T-helper 1 cell treated with Interleukin-12 subunit alpha and Interleukin-12 subunit beta and Interleukin-4 antibody, amounts not matched to agents 30 μg/mL and 1 μg/mL, for 36 hours (primary cell): ENCODE data around the gene ECSCR.
"Not testable (repeated sequence)": the region's sequence is repeated elsewhere in the genome, so short reads cannot be mapped to it uniquely, and the experiment has no call there.

Source experiments
- H3K27ac Mint-ChIP-seq: one replicate; pipeline ENCODE4 v1.8.0; 2021; ENCODE audit warnings: mild to moderate bottlenecking, mixed read lengths
- H3K27me3 Mint-ChIP-seq: one replicate; pipeline ENCODE4 v1.8.0; 2021; ENCODE audit warnings: low read depth, mixed read lengths
- H3K36me3 Mint-ChIP-seq: one replicate; pipeline ENCODE4 v1.8.0; 2021; ENCODE audit warnings: low read depth, mixed read lengths
- H3K4me1 Mint-ChIP-seq: one replicate; pipeline ENCODE4 v1.8.0; 2021; ENCODE audit warnings: low read depth, mixed read lengths
- H3K4me3 Mint-ChIP-seq: one replicate; pipeline ENCODE4 v1.8.0; 2021; ENCODE audit warnings: mild to moderate bottlenecking, moderate library complexity, mixed read lengths
- H3K9me3 Mint-ChIP-seq: one replicate; pipeline ENCODE4 v1.8.0; 2021; ENCODE audit warnings: mixed read lengths

ECSCR gene, protein sequence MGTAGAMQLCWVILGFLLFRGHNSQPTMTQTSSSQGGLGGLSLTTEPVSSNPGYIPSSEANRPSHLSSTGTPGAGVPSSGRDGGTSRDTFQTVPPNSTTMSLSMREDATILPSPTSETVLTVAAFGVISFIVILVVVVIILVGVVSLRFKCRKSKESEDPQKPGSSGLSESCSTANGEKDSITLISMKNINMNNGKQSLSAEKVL

GRCh38 chr5:139462586-139463276 lies at the start of gene ECSCR:
TSS of gene ECSCR (minus strand) at chr5:139462743. CDS start at chr5:139462670, 73 bp downstream.
- no peaks in the 10 kb centered on the region for H3K27me3 Mint-ChIP-seq
- H3K36me3 Mint-ChIP-seq: no peaks in the 10 kb centered on the region
- H3K4me3 Mint-ChIP-seq: no peak within 1 kb of the TSS
- H3K27ac Mint-ChIP-seq: no peak within 1 kb of the TSS
- no peaks in the 10 kb centered on the region for H3K9me3 Mint-ChIP-seq
- H3K4me1 Mint-ChIP-seq: peaks cover 34% of the 10 kb centered on the region

DNA sequence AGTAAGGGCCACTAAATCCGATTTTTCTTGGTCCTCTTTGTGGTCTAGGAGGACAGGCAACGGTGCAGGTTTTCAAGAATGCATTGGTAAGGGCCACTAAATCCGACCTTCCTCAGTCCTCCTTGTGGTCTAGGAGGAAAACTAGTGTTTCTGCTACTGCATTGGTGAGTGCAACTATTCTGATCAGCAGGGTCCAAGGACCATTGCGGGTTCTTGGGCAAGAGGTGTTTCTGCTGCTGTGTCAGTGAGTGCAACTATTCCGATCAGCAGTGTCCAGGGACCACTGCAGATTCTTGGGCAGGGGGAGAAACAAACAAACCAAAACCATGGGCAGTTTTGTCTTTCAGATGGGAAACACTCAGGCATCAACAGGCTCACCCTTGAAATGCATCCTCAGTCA lies 42.2 kb upstream of the ECSCR start:
- not testable (repeated sequence) for H3K9me3 Mint-ChIP-seq, H3K27ac Mint-ChIP-seq, H3K36me3 Mint-ChIP-seq, H3K27me3 Mint-ChIP-seq, H3K4me3 Mint-ChIP-seq, H3K4me1 Mint-ChIP-seq

- H3K27me3 Mint-ChIP-seq, H3K4me3 Mint-ChIP-seq, H3K36me3 Mint-ChIP-seq, H3K9me3 Mint-ChIP-seq, H3K4me1 Mint-ChIP-seq, H3K27ac Mint-ChIP-seq: not testable (repeated sequence)
Observed at GRCh38 chr5:139503879-139504278, 41.3 kb upstream of the ECSCR start.

DNA sequence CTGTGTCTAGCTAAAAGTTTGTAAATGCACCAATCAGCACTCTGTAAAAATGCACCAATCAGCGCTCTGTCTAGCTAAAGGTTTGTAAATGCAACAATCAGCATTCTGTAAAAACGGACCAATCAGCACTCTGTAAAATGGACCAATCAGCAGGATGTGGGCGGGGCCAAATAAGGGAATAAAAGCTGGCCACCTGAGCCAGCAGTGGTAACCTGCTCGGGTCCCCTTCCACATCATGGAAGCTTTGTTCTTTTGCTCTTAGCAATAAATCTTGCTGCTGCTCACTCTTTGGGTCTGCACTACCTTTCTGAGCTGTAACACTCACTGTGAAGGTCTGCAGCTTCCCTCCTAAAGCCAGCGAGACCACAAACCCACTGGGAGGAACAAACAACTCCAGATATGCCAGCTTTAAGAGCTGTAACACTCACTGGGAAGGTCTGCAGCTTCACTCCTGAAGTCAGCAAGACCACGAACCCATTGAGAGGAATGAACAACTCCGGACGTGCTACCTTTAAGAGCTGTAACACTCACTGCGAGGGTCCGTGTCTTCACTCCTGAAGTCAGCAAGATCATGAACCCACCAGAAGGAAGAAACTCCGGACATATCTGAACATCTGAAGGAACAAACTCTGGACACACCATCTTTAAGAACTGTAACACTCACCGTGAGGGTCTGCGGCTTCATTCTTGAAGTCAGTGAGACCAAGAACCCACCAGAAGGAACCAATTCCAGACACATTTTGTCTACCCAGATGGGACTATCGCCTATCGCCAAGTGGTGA lies 40.7 kb upstream of the ECSCR start:
- H3K27me3 Mint-ChIP-seq, H3K9me3 Mint-ChIP-seq, H3K36me3 Mint-ChIP-seq, H3K4me3 Mint-ChIP-seq, H3K4me1 Mint-ChIP-seq, H3K27ac Mint-ChIP-seq: not testable (repeated sequence)

DNA sequence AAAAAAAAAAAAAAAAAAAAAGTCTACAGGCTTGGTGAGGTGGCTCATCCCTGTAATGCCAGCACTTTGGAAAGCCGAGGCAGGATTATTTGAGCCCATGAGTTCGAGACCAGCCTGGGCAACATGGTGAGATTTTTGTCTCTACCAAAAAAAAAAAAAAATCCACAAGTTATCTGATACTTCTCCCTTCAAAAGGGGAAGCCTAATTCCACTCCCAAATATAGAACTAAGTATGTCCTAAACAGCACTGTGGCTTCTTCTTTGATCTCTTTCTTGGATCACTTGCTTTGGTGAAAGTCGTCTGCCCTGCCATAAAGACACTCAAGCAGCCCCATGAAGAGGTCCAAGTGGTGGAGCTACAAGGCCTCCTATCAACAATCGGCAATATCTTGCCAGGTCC lies 38.8 kb upstream of the ECSCR start:
- no peaks in the 10 kb centered on the region for H3K36me3 Mint-ChIP-seq
- H3K27ac Mint-ChIP-seq: no peak overlapping the region
- H3K4me3 Mint-ChIP-seq: no peak overlapping the region
- H3K9me3 Mint-ChIP-seq: no peaks in the 10 kb centered on the region
- peaks cover 9% of the 10 kb centered on the region for H3K27me3 Mint-ChIP-seq
- peaks cover 3% of the 10 kb centered on the region for H3K4me1 Mint-ChIP-seq

- Mint-ChIP-seq H3K4me3 (no peak overlapping the region), H3K9me3 (no peaks in the 10 kb centered on the region), H3K36me3 (no peaks in the 10 kb centered on the region), H3K27me3 (no peaks in the 10 kb centered on the region), H3K27ac (no peak overlapping the region), H3K4me1 (peaks cover 17% of the 10 kb centered on the region)
Observed at GRCh38 chr5:139495638-139496435, 33.3 kb upstream of the ECSCR start.

GRCh38 chr5:139494832-139495231 lies 32.3 kb upstream of the ECSCR start:
- Mint-ChIP-seq H3K4me1 (peaks cover 17% of the 10 kb centered on the region), H3K36me3 (no peaks in the 10 kb centered on the region), H3K4me3 (no peak overlapping the region), H3K9me3 (no peaks in the 10 kb centered on the region), H3K27me3 (no peaks in the 10 kb centered on the region), H3K27ac (no peak overlapping the region)

DNA sequence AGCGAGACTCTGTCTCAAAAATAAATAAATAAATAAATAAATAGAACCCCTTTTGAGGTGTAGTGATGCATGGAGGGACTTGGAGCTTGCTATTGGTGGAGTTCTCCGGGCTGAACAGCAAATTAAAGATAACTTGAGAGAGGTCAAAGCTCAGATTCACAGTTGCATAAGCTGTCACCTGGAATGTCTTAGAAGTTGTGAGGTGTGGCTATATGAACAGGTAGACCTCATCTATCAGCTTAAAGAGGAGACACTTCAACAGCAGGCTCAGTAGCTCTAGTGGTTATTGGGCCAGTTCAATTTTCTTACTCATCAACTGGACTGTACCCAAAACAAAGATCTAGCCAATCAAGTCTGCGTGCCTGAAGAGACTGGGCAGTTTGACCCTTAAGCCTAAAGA lies 31.7 kb upstream of the ECSCR start:
- Mint-ChIP-seq H3K9me3 (no peaks in the 10 kb centered on the region), H3K36me3 (no peaks in the 10 kb centered on the region), H3K27me3 (no peaks in the 10 kb centered on the region), H3K27ac (no peak overlapping the region), H3K4me1 (peaks cover 17% of the 10 kb centered on the region), H3K4me3 (no peak overlapping the region)

GRCh38 chr5:139492700-139493192 lies 30.2 kb upstream of the ECSCR start:
- H3K4me3 Mint-ChIP-seq: no peak overlapping the region
- H3K27me3 Mint-ChIP-seq: no peaks in the 10 kb centered on the region
- H3K27ac Mint-ChIP-seq: peak overlapping the region; percentile 69
- peaks cover 24% of the 10 kb centered on the region for H3K4me1 Mint-ChIP-seq
- no peaks in the 10 kb centered on the region for H3K36me3 Mint-ChIP-seq
- H3K9me3 Mint-ChIP-seq: no peaks in the 10 kb centered on the region

DNA sequence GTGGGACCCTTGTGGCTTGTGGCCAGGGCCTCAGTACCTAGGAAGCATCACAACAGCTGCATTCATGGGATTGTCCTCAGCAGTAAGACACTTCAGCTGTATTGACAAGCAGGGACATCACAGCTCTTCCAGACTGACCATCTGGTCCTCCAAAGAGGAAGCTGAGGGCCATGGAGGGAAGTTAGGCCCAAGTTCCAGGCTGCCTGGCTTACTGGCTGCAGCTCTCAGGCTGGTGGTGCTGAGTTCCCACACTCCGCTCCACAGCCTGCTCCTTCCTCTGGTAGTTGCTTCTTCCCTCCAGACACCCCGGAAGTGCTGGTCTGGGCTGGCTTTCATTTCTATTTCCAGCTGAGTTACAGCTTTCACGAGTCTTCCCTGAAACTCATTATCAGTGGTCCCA lies 25.7 kb upstream of the ECSCR start:
- Mint-ChIP-seq H3K36me3 (no peaks in the 10 kb centered on the region), H3K4me3 (no peak overlapping the region), H3K27ac (peak overlapping the region; percentile 82), H3K27me3 (no peaks in the 10 kb centered on the region), H3K9me3 (no peaks in the 10 kb centered on the region), H3K4me1 (peaks cover 21% of the 10 kb centered on the region)

DNA sequence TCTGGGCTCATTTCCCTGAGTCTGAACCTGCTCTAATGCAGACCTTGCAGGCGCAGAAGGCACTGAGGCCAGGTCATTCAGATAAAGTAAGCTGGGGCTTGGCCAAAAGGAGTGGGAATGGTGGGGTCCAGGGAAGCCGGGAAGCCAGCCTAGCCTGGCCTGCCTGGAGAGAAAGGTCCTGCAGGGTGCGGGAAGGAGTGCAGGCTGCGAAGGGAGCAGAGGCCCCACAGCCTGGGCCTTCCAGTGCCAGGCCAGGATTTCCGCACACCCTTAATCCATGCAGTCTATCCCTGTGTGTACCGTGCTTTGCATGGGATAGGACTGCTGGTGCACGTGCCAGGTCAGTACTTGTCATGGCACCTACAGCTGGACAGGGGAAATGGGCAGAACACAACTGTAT lies 23.7 kb upstream of the ECSCR start:
- no peaks in the 10 kb centered on the region for H3K9me3 Mint-ChIP-seq
- H3K4me1 Mint-ChIP-seq: peaks cover 21% of the 10 kb centered on the region
- H3K36me3 Mint-ChIP-seq: peaks cover 8% of the 10 kb centered on the region
- no peak overlapping the region for H3K27ac Mint-ChIP-seq
- no peaks in the 10 kb centered on the region for H3K27me3 Mint-ChIP-seq
- no peak overlapping the region for H3K4me3 Mint-ChIP-seq

GRCh38 chr5:139482890-139483208 lies 20.3 kb upstream of the ECSCR start:
- Mint-ChIP-seq H3K27ac (peak overlapping the region; percentile 94), H3K4me1 (peaks cover 36% of the 10 kb centered on the region), H3K36me3 (peaks cover 30% of the 10 kb centered on the region), H3K4me3 (peak overlapping the region; percentile 90)
- H3K27me3 Mint-ChIP-seq, H3K9me3 Mint-ChIP-seq: not testable (repeated sequence)

- H3K36me3 Mint-ChIP-seq: peaks cover 35% of the 10 kb centered on the region
- peak within 1 kb of the TSS; percentile 90 for H3K4me3 Mint-ChIP-seq
- peak within 1 kb of the TSS; percentile 94 for H3K27ac Mint-ChIP-seq
- H3K27me3 Mint-ChIP-seq: no peaks in the 10 kb centered on the region
- no peaks in the 10 kb centered on the region for H3K9me3 Mint-ChIP-seq
- peaks cover 42% of the 10 kb centered on the region for H3K4me1 Mint-ChIP-seq
Observed at GRCh38 chr5:139482050-139482889, 19.7 kb upstream of the ECSCR start, which contains the start of gene STING1. TSS of gene STING1 (minus strand) at chr5:139482758. CDS start at chr5:139481704, 1,054 bp downstream.
